GM18858 (cell line): ENCODE data around the gene NOTCH4.

ENCODE experiments used
- ATAC-seq: cut with Tn5 transposase; IDR thresholded peaks from one replicate; pipeline ENCODE4 v1.9.1; 2021; ENCODE audit not compliant: unreplicated experiment

NOTCH4 gene

DNA sequence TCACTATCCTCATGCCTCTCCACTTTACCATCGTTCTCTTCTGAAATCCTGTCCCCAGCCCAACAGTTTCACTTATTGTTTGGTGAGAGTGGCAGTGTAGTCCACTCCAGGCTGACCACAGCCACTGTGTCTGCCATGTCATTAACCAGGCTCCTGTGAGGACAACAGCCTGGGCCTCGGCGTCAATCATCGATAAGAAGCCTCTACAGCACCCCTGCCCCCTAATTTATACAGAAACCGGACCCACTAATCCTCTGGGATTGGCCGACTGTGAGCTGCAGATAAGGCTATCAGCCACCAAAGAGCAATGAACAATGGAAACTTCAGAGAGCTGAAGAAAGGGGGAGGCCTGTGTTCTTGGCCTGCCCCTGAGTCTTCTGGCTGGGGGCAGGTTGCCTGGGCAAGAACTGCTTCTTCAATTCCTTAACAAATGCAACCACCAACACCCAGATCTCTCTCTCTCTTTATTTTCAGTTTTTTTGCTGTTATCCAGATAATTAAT is 56.1 kb downstream of the NOTCH4 start:
- no peak for ATAC-seq

DNA sequence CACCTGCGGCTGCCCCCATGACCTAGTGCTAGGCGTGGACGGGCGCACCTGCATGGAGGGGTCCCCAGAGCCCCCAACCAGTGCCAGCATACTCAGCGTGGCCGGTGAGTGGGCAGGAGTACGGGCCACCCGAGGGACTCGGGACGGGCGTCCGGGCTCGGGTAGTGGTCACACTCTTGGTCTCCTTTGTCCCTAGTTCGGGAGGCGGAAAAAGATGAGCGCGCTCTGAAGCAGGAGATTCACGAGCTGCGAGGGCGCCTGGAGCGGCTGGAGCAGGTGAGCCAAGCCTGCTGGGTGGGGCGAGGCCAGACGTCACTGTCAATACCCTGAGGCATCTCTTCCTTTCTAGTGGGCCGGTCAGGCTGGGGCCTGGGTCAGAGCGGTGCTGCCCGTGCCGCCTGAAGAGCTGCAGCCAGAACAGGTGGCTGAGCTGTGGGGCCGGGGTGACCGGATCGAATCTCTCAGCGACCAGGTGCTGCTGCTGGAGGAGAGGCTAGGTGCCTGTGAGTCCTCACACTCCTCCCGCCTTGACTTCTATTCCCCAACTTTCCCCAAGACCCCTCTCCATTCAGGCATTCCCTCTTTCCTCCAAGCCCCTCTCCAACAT is 56.6 kb downstream of the NOTCH4 start:
- ATAC-seq, result no peak

DNA sequence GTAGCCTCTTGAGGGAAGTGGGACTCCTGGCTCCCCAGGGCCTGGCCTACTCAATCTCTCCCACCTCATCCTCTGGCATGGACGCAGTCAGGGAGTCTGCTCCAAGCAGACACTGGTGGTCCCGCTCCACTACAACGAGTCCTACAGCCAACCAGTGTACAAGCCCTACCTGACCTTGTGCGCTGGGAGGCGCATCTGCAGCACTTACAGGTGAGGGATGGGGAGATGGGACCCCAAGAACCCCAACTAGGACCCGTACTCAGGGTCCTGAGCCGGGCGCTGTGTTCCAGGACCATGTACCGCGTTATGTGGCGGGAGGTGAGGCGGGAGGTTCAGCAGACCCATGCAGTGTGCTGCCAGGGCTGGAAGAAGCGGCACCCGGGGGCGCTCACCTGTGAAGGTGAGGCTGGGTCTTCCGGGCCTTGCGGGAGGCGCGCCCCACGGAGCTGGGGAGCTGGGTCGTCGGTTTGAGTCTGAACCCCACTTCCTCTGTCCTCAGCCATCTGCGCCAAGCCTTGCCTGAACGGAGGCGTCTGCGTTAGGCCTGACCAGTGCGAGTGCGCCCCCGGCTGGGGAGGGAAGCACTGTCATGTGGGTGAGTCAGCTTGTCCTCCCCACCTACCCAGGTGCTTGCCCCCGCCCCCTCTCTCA is 57.3 kb downstream of the NOTCH4 start:
- ATAC-seq, result no peak

DNA sequence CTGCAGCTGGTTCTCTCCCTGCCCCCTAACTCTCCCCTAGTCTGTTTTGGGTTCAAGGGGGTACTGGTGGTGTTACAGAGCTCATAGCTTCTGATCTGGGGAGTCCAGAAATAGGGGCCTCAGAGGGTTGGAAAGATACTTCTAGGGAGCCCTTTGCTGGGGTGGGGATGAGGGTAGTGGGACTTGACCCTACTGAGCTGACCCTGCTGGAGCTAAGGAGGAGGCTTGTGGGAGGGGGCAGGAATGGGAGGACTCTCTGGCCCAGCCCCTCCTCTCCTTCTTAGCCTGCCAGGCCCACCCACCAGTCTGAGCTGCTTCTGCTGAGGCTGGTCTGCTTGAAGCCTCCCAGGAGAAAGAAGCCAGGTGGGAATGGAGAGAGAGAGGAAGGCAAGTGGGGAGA is 59.6 kb downstream of the NOTCH4 start, which contains the start of gene EGFL8:
Gene EGFL8 (plus strand): TSS at position 301 of the 400 bp plus-strand sequence. CDS start 1,571 bp downstream, outside the sequence.
- ATAC-seq, result no peak

DNA sequence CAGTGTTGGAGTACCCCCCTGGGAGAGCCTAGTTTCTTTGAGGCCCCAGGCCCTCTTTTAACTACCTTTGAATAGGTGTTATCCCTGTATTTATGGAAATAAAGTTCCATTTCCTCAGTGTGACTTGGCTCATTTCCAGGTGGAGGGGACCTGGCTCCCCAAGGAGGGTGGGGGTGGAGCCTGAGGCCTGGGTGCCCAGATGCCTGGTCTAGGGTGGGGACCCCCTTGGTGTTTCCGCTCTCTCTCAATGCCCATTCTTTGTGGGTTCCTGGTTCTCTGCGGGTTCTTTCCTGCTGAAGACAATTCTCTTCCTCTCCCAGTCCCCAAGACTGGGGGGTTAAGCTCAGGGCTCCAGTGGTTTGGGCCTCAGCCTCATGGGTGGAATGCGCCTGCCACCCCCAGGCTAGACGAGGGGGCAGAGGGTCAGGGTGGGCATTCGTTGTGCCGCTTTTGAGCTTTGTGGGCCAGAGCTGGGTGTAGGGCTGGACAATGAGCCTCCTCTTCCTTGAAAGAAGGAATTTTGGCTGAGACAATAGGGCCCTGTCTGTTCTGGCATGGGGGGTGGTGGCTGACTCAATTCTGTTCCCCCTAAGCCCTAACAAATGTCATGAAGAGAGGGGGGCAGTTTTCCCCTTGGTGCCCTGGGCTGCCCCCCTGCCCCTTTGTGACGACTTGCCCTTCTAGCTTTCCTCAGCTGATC is 60.2 kb downstream of the NOTCH4 start:
- ATAC-seq, result no peak

DNA sequence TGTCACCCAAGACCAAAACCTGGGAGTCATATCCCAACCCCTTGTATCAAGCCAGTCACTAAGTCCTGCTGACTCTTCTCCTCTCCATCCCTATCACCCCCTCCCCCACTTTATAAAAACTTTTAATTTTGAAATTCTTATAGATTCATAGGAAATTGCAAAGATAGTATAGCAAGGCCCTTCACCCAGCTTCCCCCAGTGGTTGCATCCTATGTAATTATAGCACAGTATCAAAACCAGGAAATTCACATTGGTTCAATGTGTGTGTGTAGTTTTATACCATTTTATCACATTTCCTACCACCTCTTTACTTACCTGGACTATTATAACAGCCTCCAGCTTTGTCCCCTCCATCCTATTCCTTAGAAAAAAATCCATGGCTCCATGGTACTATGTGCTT is 65.8 kb downstream of the NOTCH4 start:
- no peak for ATAC-seq

DNA sequence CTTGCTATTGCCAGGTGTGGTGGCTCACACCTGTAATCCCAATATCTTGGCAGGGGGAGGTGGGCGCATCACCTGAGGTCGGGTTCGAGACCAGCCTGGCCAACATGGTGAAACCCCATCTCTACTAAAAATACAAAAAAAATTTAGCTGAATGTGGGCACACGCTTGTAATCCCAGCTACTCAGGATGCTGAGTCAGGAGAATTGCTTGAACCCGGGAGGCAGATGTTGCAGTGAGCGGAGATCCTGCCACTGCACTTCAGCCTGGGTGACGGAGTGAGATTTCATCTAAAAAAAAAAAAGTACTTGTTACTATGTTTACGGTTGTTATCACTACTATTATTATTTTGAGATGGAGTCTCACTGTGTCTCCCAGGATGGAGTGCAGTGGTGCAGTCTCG is 67.0 kb downstream of the NOTCH4 start:
- no peak for ATAC-seq

DNA sequence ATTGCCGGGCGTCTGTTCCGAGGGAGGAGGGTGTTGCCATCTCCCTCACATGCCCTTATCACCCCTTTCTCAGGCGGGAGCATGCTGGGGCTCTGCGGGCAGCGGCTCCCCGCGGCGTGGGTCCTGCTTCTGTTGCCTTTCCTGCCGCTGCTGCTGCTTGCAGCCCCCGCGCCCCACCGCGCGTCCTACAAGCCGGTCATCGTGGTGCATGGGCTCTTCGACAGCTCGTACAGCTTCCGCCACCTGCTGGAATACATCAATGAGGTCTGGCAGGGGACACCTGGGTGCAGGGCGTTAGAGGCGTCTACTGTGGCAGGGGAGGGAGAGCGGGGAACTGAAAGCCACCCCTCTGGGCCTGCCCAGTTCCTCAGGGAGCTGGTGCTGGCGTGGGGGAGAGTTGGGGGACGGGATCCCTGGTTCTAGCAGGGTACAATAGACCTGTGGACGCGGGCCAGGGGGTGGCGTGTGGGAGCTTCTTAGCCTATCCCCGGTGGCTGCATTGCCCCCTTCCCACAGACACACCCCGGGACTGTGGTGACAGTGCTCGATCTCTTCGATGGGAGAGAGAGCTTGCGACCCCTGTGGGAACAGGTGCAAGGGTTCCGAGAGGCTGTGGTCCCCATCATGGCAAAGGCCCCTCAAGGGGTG is 69.2 kb downstream of the NOTCH4 start:
- ATAC-seq, result no peak

DNA sequence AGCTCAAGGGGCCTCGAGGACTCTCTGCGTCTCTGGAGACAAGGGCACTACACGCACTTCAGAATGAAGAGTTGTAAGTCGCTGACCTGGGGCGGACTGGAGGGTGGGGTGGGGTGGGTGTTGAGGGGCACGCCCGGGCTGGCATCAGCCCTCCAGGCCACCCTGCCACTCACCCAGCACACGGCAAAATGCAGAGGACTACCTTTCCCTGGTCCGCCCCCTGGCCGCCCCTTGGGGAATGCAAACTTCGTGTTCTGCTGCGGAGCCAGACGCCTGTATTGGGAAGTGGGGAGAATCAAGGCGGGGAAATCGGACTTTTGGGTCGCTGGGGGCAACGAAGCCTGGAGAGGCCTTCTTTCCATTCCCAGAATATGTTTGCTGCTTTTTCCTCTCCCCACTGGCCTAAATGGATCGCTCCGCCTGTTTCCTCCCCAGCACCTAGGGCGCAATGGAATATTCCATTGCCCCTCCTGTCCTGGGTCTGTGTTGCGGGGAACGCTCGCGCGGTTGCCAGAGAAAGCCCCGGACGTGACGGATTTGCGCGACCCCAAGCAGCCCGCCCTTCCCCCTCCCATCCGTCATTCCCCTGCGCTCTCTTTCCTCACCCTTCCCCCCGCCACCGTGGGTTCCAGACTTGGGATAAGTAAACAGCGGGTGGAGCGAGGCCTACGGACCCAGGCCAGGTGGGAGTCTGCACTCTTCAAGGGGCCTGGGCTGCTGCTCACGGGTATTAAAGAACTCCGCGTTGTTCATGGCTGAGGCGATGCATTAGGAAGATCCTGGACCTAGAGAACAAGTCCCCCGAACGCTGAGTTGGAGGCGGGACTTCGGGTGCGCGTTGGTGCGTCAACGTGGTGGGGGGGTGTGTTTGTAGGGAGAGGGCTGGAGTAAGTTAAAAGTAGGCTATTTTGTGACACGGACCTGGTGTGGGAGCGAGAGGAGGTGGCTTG is 70.0 kb downstream of the NOTCH4 start, which contains the start of gene PPT2:
Gene PPT2 (plus strand): TSS at position 578 of the 950 bp plus-strand sequence. CDS start 454 bp downstream, outside the sequence.
- no peak for ATAC-seq

DNA sequence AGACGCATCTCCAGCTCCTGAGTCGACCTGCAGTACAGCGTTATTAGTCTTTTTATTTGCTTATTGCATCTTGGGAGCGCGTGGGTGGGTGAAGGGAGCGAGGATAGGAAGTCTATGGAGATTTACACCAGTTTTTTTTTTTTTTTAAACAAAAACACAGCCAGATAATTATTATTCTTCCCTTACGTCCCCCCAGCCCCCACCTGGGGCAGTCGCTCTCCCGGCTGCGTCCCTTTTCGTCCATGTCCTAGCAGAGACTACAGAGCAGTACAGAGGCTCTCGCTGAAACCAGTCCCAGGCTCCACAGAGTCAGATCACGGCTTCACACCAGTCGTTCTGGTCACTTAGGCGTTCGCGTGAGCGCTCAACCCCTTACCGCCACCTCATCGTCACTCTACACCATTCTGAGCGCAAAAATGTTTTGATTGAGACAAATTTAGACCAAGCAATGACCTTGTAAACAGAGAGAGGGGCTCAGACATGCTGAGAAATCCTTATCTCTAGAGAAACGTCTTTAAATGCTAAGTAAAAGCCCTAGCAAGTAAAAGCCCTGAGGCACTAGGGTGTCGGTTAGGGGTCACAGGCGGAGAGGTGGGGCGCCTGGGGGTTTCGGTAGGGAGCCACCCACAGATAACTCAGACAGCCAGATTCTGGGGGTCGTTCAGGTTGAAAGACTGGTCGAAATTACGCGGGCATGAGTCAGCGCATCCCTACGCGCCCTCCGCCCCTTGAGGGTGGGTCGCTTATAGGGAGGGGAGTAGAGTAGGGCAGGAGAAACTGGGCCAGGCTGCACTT is 70.9 kb downstream of the NOTCH4 start:
- no peak for ATAC-seq

DNA sequence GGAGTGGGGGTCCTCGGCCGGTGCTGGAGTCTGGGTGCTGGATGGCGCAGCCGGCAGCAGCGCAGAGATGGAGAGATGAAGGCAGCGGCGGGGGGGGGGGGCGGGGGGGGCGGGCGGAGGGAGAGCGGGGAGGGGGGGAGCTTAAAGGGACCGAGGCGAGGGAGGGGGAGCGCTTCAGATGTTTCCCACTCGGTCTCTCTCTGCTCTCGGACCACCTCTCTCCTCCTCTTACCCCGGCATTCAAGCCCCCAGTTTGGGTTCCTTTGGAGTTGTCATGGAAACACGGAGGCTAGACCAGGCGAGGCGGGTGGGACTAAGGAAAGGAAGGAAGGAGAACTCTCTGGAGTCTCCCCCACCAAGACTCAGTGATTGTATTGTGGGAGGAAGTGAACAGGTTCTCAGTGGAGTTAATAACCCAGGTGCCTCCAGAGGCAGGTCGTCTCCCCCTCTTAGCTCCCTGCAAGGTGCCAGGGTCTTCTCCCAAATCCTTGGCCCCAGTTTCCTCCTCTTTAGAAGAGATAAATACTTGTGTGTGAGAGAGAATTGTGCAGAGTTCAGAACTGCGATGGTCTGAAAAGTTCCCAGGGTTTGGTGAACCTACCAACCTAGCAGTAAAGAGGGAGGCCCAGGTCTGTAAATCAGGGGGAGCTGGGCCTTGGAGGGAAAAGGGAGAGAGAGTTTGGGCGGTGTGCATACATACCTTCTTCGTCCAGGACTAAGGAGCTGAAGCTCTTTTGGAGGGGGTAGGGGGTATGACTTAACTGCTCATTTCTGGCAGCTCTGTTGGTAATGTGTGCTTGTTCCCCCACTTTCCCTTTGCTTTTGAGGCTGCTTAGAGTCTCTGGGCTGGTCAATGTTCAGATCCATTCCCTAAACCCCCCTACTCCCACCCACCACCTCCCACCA is 71.8 kb downstream of the NOTCH4 start, which contains the start of gene PRRT1:
Gene PRRT1 (minus strand): TSS at position 77 of the 906 bp plus-strand sequence. CDS start 112 bp downstream, outside the sequence.
- ATAC-seq, result no peak

DNA sequence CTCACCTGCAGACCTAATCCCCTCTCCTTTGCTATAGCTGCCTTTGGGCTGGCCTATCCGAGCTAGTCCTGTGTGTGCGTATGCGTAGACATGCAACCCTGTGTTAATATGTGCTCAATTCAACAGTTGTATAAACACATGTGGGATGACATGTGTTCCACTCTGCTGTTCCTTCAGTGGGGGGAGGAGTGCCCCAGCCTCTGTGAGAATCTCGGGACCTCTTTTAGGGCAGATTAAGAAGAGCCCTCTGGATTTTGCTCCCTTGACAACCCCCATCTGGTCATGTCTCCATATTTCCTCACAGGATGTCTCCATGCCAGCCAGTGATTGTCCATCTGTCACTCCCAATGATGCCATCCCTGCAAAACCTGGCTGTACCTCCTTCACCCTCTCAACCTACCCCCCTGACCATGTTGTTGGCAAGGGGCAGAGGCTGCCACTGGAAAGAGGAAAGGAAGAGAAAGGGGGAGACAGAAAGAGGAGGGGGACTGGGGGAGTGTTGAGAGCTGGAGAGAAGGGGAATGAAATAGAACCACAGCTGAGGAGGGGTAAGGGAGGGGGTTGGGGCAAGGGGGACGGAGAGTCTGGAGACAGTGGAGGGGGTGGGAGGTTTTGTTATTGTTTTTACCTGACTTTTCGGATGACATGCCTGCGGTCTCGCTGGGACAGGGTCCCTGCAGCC is 72.5 kb downstream of the NOTCH4 start:
- ATAC-seq, result no peak

DNA sequence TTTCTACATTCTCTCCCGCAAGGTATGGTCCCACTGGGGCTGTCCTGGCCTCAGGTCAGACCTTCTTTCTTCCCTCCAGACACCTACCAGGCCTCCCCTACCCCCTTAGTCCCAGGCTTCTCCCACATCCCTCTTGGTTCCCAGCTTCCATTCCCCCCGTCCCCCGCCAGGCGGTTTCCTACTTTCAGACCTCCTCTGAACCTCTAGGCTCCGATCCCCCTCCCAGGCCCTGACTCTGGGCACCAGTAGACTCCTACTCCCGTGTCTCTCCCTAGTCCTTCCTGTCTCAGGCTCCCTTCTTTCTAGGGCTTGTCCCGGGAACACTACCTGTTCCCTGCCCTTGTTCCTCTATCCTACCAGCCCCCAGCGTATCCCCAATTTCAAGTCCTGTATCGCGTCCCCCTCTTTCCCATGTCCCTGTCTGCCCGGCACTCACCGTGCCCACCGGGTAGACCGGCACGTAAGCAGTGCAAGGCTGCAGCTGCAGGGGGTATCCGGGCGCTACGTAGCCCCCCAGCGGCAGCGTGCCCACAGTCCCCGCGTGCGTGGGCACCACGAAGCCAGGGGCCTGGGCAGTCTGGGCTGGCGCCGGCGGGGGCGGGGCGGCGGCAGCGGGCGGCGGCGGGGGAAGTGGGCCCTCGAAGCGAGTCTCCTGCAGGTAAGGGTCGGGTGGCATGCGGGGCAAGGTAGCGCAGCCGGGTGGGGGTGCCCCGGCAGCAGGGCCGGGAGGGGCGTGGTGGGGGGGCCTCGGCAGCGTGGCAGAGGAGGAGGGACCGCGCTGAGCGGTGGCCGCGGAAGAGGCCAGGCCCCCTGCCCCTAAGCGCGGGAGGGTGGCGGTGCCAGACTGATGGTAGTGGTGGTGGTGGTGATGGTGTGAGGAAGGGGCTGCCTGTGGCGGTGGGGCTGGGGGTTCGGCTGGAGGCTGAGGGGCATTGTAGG is 73.7 kb downstream of the NOTCH4 start:
- no peak for ATAC-seq

DNA sequence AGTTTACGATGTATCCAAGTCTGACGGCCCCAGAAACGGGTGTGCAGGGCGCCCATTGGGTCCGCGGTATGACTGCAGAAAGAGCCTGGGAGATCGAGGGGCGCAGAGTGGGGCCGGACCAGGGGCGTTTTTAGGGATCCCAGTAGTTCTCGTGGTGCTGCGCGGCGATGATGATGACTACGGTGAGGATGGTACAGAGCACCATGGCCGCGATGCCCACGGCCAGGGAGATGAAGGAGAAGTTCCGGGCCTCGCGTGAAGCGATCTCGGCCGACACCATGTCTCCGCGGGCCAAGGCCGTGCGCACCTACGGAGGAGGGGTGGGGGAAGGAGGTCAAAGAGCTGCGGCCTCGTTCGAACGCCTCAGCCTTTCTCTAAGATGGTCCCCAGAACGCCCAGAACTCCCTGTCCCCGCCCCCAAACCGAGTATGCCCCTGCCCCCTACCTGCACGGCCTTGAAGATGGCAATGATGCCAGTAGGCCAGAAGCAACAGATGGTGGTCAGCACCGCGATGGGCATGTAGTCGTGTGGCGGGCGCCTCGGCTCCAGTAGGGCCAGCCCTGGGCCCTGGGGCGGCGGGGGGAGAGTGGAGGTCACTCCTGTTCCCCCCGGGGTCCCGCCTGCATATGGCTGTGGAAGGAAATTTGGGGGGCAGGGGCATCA is 74.6 kb downstream of the NOTCH4 start:
- ATAC-seq, result no peak

DNA sequence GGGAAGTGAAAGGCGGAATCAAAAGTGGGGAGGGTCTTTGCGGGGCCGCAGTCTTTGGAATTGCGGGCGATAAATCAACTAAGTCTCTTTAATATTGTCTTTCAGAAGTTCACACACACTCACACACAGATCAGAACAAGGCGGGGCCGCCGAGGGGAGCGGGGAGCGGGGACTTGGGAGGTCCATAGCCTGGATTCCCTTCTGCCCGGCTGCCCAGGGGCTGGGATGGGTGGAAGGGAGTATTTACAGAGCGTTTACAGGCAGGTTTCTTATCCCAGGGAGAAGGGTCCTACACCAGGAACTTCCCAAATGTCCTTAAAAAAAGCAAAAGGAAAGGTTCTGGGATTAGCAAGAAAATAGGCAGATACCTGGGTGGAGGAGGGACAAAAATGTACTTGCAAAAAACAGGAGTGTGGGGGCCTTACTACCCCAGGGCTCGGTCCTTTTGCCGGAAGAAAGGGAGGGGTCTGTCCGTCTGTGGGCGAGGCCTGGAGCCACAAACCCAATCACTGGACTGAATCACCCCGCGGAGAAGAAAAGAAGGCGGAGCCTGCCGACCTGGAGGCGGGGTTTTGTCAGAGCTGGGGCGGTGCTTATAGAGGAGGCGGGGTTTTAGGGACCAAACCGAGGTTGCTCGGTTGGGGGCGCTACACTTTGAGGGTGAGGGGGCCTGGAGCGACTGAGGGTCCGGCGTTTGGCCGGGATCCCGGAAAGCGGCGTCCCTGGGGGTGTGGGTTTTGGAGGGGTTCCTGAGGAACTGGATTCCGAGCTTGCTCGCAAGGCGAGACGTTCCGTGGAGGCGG is 75.4 kb downstream of the NOTCH4 start:
- no peak for ATAC-seq
